WTC11 (cell line): Measurements from ENCODE around the gene DMPK. TPM values are rescaled to one million over a fixed set of nuclear protein-coding genes. Genes with fewer than 3 reads are reported as not detected.

ENCODE experiments used
- ATAC-seq: fragments of 200-7000 bp; cut with Tn5 transposase; 2 replicates; pipeline ENCODE4 v1.10.0; 2021; ENCODE audit warnings: mild to moderate bottlenecking, moderate library complexity
- CTCF ChIA-PET: fragments of 300-600 bp; sonication (Branson Sonifier 250); formaldehyde crosslinking; loops from one replicate; lab custom pipeline; 2021; ENCODE audit warnings: antibody characterized with exemption; lab: Charles Lee
- POLR2A ChIA-PET: fragments of 350-600 bp; sonication (Branson Sonifier 250); formaldehyde crosslinking; loops from one replicate; lab custom pipeline; 2021; ENCODE audit warnings: antibody characterized with exemption; lab: Charles Lee
- DNase-seq: peaks from one replicate; pipeline ENCODE4 v3.0.0; 2021; ENCODE audit warnings: low spot score
- H3K27ac Mint-ChIP-seq: 2 replicates; pipeline ENCODE4 v1.8.0; 2021; ENCODE audit warnings: mixed read lengths
- H3K27me3 Mint-ChIP-seq: 2 replicates; pipeline ENCODE4 v1.8.0; 2021; ENCODE audit warnings: low read depth, mild to moderate bottlenecking, moderate library complexity, mixed read lengths
- H3K36me3 Mint-ChIP-seq: 2 replicates; pipeline ENCODE4 v1.8.0; 2021; ENCODE audit warnings: mixed read lengths
- H3K4me1 Mint-ChIP-seq: 2 replicates; pipeline ENCODE4 v1.8.0; 2022; ENCODE audit warnings: mixed read lengths
- H3K4me3 Mint-ChIP-seq: 2 replicates; pipeline ENCODE4 v1.8.0; 2021; ENCODE audit warnings: mild to moderate bottlenecking, moderate library complexity, mixed read lengths
- H3K9me3 Mint-ChIP-seq: 2 replicates; pipeline ENCODE4 v1.8.0; 2021; ENCODE audit warnings: mixed read lengths
- ATF2 ChIP-seq: sonication (generic); formaldehyde crosslinking; IDR thresholded peaks from 2 replicates; pipeline ENCODE4 v1.8.1; 2022; ENCODE audit warnings: low read depth, missing genetic modification reagents, borderline replicate concordance
- FOXJ3 ChIP-seq: sonication (generic); formaldehyde crosslinking; IDR thresholded peaks from 2 replicates; pipeline ENCODE4 v1.9.0; 2021; ENCODE audit warnings: missing genetic modification reagents, mild to moderate bottlenecking, borderline replicate concordance
- GRHL2 ChIP-seq: fragments of 250-450 bp; sonication (Bioruptor Pico); IDR thresholded peaks from 2 replicates; pipeline ENCODE4 v1.8.0; 2022; ENCODE audit warnings: mild to moderate bottlenecking, moderate library complexity; ENCODE audit not compliant: insufficient replicate concordance, severe bottlenecking
- TEAD4 ChIP-seq: sonication (generic); formaldehyde crosslinking; IDR thresholded peaks from 2 replicates; pipeline ENCODE4 v1.8.0; 2022; ENCODE audit warnings: mild to moderate bottlenecking, missing genetic modification reagents
- ZNF512 ChIP-seq: sonication (generic); formaldehyde crosslinking; IDR thresholded peaks from 2 replicates; pipeline ENCODE4 v1.8.1; 2022; ENCODE audit warnings: missing genetic modification reagents, borderline replicate concordance
- total RNA-seq: library from RNA; stranded (reverse); gene quantifications from 3 replicates; pipeline ENCODE4 v1.2.3, GENCODE V29; 2021
- TF ChIP-seq, protein P1 (sequence below): sonication (generic); formaldehyde crosslinking; IDR thresholded peaks from 2 replicates; pipeline ENCODE4 v1.8.0; 2023; ENCODE audit warnings: mild to moderate bottlenecking, missing genetic modification reagents
- TF ChIP-seq, protein P2 (sequence below): sonication (generic); formaldehyde crosslinking; conservative IDR thresholded peaks from 2 replicates; pipeline ENCODE4 v1.8.1; 2022; ENCODE audit warnings: mild to moderate bottlenecking, missing genetic modification reagents
- TF ChIP-seq, protein P3 (sequence below): sonication (generic); formaldehyde crosslinking; IDR thresholded peaks from 2 replicates; pipeline ENCODE4 v1.8.1; 2023; ENCODE audit warnings: mild to moderate bottlenecking, missing genetic modification reagents

Gene DMPK
- total RNA-seq, 1 experiment from 2014 or later: 42.7 TPM

GRCh38 chr19:45768984-45769782 lies 13.1 kb downstream of the DMPK start, which contains the start of gene SIX5 (continued):
- TF ChIP-seq, protein P1, sequence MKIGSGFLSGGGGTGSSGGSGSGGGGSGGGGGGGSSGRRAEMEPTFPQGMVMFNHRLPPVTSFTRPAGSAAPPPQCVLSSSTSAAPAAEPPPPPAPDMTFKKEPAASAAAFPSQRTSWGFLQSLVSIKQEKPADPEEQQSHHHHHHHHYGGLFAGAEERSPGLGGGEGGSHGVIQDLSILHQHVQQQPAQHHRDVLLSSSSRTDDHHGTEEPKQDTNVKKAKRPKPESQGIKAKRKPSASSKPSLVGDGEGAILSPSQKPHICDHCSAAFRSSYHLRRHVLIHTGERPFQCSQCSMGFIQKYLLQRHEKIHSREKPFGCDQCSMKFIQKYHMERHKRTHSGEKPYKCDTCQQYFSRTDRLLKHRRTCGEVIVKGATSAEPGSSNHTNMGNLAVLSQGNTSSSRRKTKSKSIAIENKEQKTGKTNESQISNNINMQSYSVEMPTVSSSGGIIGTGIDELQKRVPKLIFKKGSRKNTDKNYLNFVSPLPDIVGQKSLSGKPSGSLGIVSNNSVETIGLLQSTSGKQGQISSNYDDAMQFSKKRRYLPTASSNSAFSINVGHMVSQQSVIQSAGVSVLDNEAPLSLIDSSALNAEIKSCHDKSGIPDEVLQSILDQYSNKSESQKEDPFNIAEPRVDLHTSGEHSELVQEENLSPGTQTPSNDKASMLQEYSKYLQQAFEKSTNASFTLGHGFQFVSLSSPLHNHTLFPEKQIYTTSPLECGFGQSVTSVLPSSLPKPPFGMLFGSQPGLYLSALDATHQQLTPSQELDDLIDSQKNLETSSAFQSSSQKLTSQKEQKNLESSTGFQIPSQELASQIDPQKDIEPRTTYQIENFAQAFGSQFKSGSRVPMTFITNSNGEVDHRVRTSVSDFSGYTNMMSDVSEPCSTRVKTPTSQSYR (CRISPR knock-in tag): no peak; the same call in none of the 2 replicates
- TF ChIP-seq FOXJ3: no peak
- TF ChIP-seq, protein P2, sequence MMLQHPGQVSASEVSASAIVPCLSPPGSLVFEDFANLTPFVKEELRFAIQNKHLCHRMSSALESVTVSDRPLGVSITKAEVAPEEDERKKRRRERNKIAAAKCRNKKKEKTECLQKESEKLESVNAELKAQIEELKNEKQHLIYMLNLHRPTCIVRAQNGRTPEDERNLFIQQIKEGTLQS: no peak

DNA sequence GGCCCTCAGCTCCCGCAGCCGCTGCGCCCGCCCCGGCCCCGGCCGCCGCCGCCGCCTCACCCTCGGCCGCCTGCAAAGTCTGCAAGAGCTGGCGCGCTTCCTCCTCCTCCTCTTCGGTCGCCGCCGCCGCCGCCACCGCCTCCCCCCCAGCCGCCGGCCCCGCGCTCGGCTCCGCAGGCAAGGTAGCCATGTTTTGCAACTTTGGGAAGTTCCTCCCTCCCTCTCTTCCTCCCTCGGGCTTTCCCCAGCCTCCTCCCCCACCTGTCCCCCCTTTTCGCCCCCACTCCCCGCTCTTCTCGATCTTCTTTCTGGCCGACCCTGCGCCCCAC lies 13.7 kb downstream of the DMPK start:
- Mint-ChIP-seq H3K27me3 (peaks cover 2% of the 10 kb centered on the region; the same call in 1 of the 2 replicates), H3K4me1 (peaks cover 26% of the 10 kb centered on the region), H3K4me3 (peak overlapping the region; percentile 97), H3K9me3 (no peaks in the 10 kb centered on the region), H3K36me3 (no peaks in the 10 kb centered on the region), H3K27ac (peak overlapping the region; percentile 100)
- ATAC-seq (no peak), DNase-seq (peak; percentile 61)
- ChIA-PET POLR2A (interaction anchor here (0.6 to 4.8 kb wide), 23 partner anchors 11 to 185 kb away, joined by 3 to 115 read pairs (median 7); partner anchors contain the start of genes DMPK, DMWD, FBXO46 and QPCTL), CTCF (interaction anchor here (0.6 to 5.6 kb wide), 21 partner anchors 9 to 998 kb away, joined by 3 to 175 read pairs (median 8); partner anchors contain the start of genes DMPK, FBXO46, FOXA3 and QPCTL)
- TF ChIP-seq, protein P1 (CRISPR knock-in tag): no peak
- TF ChIP-seq ZNF512 (CRISPR knock-in tag) (no peak), TEAD4 (CRISPR knock-in tag) (no peak), ATF2 (CRISPR knock-in tag) (no peak), GRHL2 (CRISPR knock-in tag) (no peak)
- TF ChIP-seq, protein P3, sequence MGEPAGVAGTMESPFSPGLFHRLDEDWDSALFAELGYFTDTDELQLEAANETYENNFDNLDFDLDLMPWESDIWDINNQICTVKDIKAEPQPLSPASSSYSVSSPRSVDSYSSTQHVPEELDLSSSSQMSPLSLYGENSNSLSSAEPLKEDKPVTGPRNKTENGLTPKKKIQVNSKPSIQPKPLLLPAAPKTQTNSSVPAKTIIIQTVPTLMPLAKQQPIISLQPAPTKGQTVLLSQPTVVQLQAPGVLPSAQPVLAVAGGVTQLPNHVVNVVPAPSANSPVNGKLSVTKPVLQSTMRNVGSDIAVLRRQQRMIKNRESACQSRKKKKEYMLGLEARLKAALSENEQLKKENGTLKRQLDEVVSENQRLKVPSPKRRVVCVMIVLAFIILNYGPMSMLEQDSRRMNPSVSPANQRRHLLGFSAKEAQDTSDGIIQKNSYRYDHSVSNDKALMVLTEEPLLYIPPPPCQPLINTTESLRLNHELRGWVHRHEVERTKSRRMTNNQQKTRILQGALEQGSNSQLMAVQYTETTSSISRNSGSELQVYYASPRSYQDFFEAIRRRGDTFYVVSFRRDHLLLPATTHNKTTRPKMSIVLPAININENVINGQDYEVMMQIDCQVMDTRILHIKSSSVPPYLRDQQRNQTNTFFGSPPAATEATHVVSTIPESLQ (CRISPR knock-in tag): no peak
